Body of pancreas (tissue), 4 donors: ENCODE results near the gene PKNOX2.

Experiments used
- CTCF ChIP-seq, 7 experiments: fragments of 450-650 bp in 4 of 7; fragments of 200-600 bp in 3 of 7; sonication (generic) in 3 of 7; IDR thresholded peaks; one replicate each; pipeline ENCODE4 v1.5.1; 2016 to 2019; ENCODE audit warnings: antibody characterized with exemption in 7 of 7
- POLR2A ChIP-seq, 3 donors: fragments of 450-650 bp; IDR thresholded peaks; one replicate each; pipeline ENCODE4 v1.6.1; 2016; ENCODE audit warnings: antibody characterized with exemption in 3 of 3, mild to moderate bottlenecking in 2 of 3

GRCh38 chr11:125154378-125155099 lies 10.0 kb upstream of the PKNOX2 start:
- TF ChIP-seq CTCF (IDR thresholded peaks at IDR 0.05) (no peak), POLR2A (IDR thresholded peaks at IDR 0.05) (no peak)
